HCT116 (cell line): ENCODE measurements around the gene FXYD2.

ENCODE experiments used
- ATF3 ChIP-seq: IDR thresholded peaks from 2 replicates; pipeline ENCODE4 v1.6.1; 2012
- CBX3 ChIP-seq: IDR thresholded peaks from 2 replicates; pipeline ENCODE4 v1.6.1; 2012; ENCODE audit warnings: low read depth
- ELF1 ChIP-seq: IDR thresholded peaks from 2 replicates; pipeline ENCODE4 v1.6.1; 2012; ENCODE audit warnings: low read depth, borderline replicate concordance
- EZH2phosphoT487 ChIP-seq: fragments of 200-600 bp; IDR thresholded peaks from 2 replicates; pipeline ENCODE4 v1.6.1; 2018; ENCODE audit warnings: antibody characterized with exemption, borderline replicate concordance
- JUND ChIP-seq: IDR thresholded peaks from 2 replicates; pipeline ENCODE4 v1.6.1; 2012
- POLR2A ChIP-seq: IDR thresholded peaks from 2 replicates; pipeline ENCODE4 v1.7.0; 2011; ENCODE audit warnings: borderline replicate concordance; ENCODE audit not compliant: insufficient read depth, insufficient read length; ENCODE audit errors: extremely low read depth
- POLR2AphosphoS5 ChIP-seq: IDR thresholded peaks from 2 replicates; pipeline ENCODE4 v1.6.1; 2011; ENCODE audit warnings: mild to moderate bottlenecking, low read depth, low read length, moderate library complexity
- YY1 ChIP-seq: IDR thresholded peaks from 2 replicates; pipeline ENCODE4 v1.6.1; 2011; ENCODE audit warnings: low read length, low read depth, moderate library complexity, mild to moderate bottlenecking; ENCODE audit not compliant: insufficient replicate concordance; ENCODE audit errors: extremely low read depth
- ZNF274 ChIP-seq: fragments of 200-500 bp; sonication (Bioruptor generic); IDR thresholded peaks from 2 replicates; pipeline ENCODE4 v1.6.1; 2014; ENCODE audit warnings: mild to moderate bottlenecking, low read depth, low read length, inconsistent platforms
- TF ChIP-seq, protein P1 (sequence below), 3 experiments: fragments of 200-600 bp in 1 of 3; sonication (generic) in 1 of 3; IDR thresholded peaks in 2 of 3; conservative IDR thresholded peaks in 1 of 3; 2 replicates each; pipeline ENCODE4 v1.5.1; 2012 to 2017; ENCODE audit warnings: low read depth in 2 of 3, low read length in 2 of 3, antibody characterized with exemption in 1 of 3, borderline replicate concordance in 1 of 3, control low read depth in 1 of 3, mild to moderate bottlenecking in 1 of 3, mixed read lengths in 1 of 3, mixed run types in 1 of 3, moderate library complexity in 1 of 3; ENCODE audit not compliant: insufficient read depth in 1 of 3

GRCh38 chr11:117814204-117814765 is 10.3 kb downstream of the FXYD2 start:
- TF ChIP-seq POLR2A, result no peak
- TF ChIP-seq ZNF274, result no peak
- TF ChIP-seq, protein P1, sequence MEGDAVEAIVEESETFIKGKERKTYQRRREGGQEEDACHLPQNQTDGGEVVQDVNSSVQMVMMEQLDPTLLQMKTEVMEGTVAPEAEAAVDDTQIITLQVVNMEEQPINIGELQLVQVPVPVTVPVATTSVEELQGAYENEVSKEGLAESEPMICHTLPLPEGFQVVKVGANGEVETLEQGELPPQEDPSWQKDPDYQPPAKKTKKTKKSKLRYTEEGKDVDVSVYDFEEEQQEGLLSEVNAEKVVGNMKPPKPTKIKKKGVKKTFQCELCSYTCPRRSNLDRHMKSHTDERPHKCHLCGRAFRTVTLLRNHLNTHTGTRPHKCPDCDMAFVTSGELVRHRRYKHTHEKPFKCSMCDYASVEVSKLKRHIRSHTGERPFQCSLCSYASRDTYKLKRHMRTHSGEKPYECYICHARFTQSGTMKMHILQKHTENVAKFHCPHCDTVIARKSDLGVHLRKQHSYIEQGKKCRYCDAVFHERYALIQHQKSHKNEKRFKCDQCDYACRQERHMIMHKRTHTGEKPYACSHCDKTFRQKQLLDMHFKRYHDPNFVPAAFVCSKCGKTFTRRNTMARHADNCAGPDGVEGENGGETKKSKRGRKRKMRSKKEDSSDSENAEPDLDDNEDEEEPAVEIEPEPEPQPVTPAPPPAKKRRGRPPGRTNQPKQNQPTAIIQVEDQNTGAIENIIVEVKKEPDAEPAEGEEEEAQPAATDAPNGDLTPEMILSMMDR (IDR thresholded peaks at IDR 0.05 in 2 of 3, conservative IDR thresholded peaks at IDR 0.05 in 1 of 3; ENCODE audit: borderline replicate concordance in 1 of 3, insufficient read depth in 1 of 3, low read depth in 2 of 3, low read length in 2 of 3), result no peak
- TF ChIP-seq ELF1, result no peak
- TF ChIP-seq ATF3, result no peak
- TF ChIP-seq EZH2phosphoT487, result no peak
- no peak for TF ChIP-seq CBX3
- no peak for TF ChIP-seq JUND
- no peak for TF ChIP-seq POLR2AphosphoS5
- TF ChIP-seq YY1, result no peak
